CD4-positive, alpha-beta memory T cell (primary cell): ENCODE data around the gene MED15. TPM values are rescaled to one million over a fixed set of nuclear protein-coding genes. Genes with fewer than 3 reads are reported as not detected.

Experiments used
- CTCF ChIA-PET: fragments of 350-600 bp; sonication (Branson Sonifier 250); formaldehyde crosslinking; loops from one replicate; lab custom pipeline; 2021; ENCODE audit warnings: inconsistent platforms; ENCODE audit not compliant: partially characterized antibody; lab: Charles Lee
- POLR2A ChIA-PET: fragments of 350-600 bp; sonication (Branson Sonifier 250); formaldehyde crosslinking; loops from one replicate; lab custom pipeline; 2021; ENCODE audit not compliant: partially characterized antibody; lab: Charles Lee
- DNase-seq, 5 donors: peaks; one replicate each; pipeline versions ENCODE4 v3.0.0 to v3.0.0-alpha.2; 2020 to 2022; ENCODE audit warnings: mixed read lengths in 1 of 5
- H3K27ac ChIP-seq: one replicate; pipeline ENCODE4 v1.7.0; 2013; ENCODE audit warnings: low read depth, low read length
- H3K27me3 ChIP-seq: 2 replicates; pipeline ENCODE4 v1.7.0; 2013; ENCODE audit warnings: mild to moderate bottlenecking, low read length, moderate library complexity; ENCODE audit not compliant: insufficient read depth
- H3K36me3 ChIP-seq: 2 replicates; pipeline ENCODE4 v1.7.0; 2013; ENCODE audit warnings: mild to moderate bottlenecking, low read length, moderate library complexity; ENCODE audit not compliant: insufficient read depth
- H3K4me1 ChIP-seq: 2 replicates; pipeline ENCODE4 v1.7.0; 2013; ENCODE audit warnings: mild to moderate bottlenecking, low read length, moderate library complexity; ENCODE audit not compliant: insufficient read depth
- H3K4me3 ChIP-seq, 2 donors: one replicate each; pipeline ENCODE4 v1.7.0; 2013; ENCODE audit warnings: low read length in 2 of 2, mild to moderate bottlenecking in 1 of 2
- H3K9me3 ChIP-seq, 2 donors: one replicate each; pipeline ENCODE4 v1.7.0; 2013; ENCODE audit warnings: low read length in 2 of 2, control low read depth in 1 of 2; ENCODE audit not compliant: control insufficient read depth in 1 of 2
- H3K27ac Mint-ChIP-seq, 7 donors: one replicate each; pipeline ENCODE4 v1.8.0; 2020 to 2021; ENCODE audit warnings: mixed read lengths in 7 of 7, mild to moderate bottlenecking in 6 of 7, inconsistent platforms in 3 of 7, moderate library complexity in 3 of 7
- H3K27me3 Mint-ChIP-seq, 2 donors: one replicate each; pipeline ENCODE4 v1.8.0; 2020 to 2021; ENCODE audit warnings: mixed read lengths in 2 of 2
- H3K36me3 Mint-ChIP-seq, 2 donors: one replicate each; pipeline ENCODE4 v1.8.0; 2020 to 2021; ENCODE audit warnings: mixed read lengths in 2 of 2, inconsistent platforms in 1 of 2, mild to moderate bottlenecking in 1 of 2
- H3K4me1 Mint-ChIP-seq, 4 donors: one replicate each; pipeline ENCODE4 v1.8.0; 2020 to 2021; ENCODE audit warnings: mixed read lengths in 4 of 4, mild to moderate bottlenecking in 1 of 4
- H3K4me3 Mint-ChIP-seq, 8 donors: one replicate each; pipeline ENCODE4 v1.8.0; 2020 to 2021; ENCODE audit warnings: mixed read lengths in 8 of 8, mild to moderate bottlenecking in 7 of 8, moderate library complexity in 6 of 8, inconsistent platforms in 3 of 8
- H3K9me3 Mint-ChIP-seq, 8 donors: one replicate each; pipeline ENCODE4 v1.8.0; 2020 to 2021; ENCODE audit warnings: mixed read lengths in 8 of 8, mild to moderate bottlenecking in 5 of 8, inconsistent platforms in 3 of 8, moderate library complexity in 1 of 8
- intact Hi-C: fragments of 100-400 bp; cut with micrococcal nuclease; formaldehyde crosslinking; loops from one replicate; pipeline ENCODE4 v1.15.1; 2023
- polyA plus RNA-seq, 2 donors: library from polyadenylated mRNA; unstranded; fragments of 300-500 nt; fragmentation: Illumina TruSeq; gene quantifications; one replicate each; pipeline ENCODE4 v1.2.3, GENCODE V29; 2021
- total RNA-seq, 2 experiments: library from RNA; stranded (reverse); gene quantifications; one replicate each; pipeline ENCODE4 v1.2.3, GENCODE V29; 2021

MED15 gene
- total and polyA plus RNA-seq, 4 experiments from 2014 or later: 15.6 to 237 (median 156) TPM

DNA sequence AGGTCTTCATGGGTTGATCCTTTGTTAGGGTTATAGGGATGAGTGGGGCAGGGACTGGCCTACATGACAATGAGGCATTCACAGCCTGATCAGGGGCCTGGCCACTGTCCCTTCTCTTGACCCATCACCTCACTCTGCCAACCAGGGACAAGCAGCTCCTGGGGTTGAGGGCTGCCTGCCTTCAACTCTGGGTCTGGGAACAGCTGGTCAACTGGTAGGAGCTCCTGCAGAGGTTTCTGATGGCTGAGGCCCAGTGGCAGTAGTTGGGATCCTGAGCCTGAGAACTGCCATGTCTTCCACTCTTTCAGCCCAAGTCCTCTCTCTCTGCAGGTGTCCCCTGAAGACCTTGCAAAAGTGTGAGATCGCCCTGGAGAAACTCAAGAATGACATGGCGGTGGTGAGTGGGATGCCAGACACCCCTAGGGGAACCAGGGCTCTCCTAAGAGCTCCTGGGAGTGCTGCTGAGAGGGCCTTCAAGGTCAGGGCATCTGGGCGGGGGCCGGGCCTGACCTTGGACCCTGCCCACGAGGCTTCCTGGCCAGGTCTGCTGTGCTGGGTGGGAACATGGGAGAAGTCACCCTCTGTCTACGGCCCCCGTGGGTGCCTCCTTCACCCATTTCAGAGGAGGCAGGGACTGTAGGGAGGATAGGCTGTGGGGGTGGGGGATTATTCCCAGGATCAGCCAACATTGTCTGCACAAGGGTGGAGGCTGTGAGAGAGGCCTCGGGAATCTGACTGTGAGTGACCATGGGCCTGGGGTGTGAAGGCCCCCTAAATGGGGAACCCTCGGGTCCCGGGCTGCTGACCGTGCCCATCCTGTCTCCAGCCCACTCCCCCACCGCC is 76.8 kb downstream of the MED15 start:
- Mint-ChIP-seq H3K27ac (peak overlapping the region in 2 of 7 donors; percentile 13 to 15), H3K4me3 (no peak overlapping the region), H3K4me1 (peaks cover 3 to 29% (median 12%) of the 10 kb centered on the region in 4 donors), H3K9me3 (peaks cover 0 to 1% (median 0%) of the 10 kb centered on the region in 8 donors), H3K27me3 (no peaks in the 10 kb centered on the region), H3K36me3 (peaks cover 24 to 65% of the 10 kb centered on the region in 2 donors)
- no peak for DNase-seq
- Histone ChIP-seq H3K4me3 (no peak overlapping the region), H3K27ac (no peak overlapping the region), H3K27me3 (no peaks in the 10 kb centered on the region), H3K9me3 (no peaks in the 10 kb centered on the region), H3K36me3 (peaks cover 70% of the 10 kb centered on the region), H3K4me1 (peaks cover 11% of the 10 kb centered on the region)
- CTCF ChIA-PET: no interaction called here
- POLR2A ChIA-PET: interaction anchor here (6.0 kb wide), 1 partner anchor 16 kb away, joined by 49 read pairs; no protein-coding TSS in a partner anchor
- intact Hi-C loops: no loop called here

DNA sequence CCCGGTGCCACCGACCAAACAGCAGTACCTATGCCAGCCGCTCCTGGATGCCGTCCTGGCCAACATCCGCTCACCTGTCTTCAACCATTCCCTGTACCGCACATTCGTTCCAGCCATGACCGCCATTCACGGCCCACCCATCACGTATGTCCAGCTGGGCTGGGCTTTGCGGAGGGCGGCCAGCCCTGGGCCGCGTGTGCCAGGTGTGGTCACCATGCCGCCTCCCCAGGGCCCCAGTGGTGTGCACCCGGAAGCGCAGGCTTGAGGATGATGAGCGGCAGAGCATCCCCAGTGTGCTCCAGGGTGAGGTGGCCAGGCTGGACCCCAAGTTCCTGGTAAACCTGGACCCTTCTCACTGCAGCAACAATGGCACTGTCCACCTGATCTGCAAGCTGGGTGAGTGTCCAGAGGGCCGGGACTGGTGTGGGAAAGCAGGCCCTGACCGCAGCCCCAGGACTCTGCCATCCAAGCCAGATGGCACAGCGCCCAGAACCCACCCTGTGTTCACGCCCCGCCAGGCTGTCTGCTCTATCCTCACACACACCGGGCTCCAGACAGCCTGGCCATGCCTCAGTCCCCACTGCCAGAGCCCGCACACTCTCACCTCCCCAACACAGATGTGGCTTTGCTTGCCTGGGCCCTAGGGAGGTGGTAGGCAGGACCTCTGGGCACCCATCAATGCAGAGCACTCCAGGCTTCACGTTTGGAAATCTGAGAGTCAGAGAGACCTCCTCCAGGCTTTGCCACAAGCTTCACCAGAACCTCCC is 77.6 kb downstream of the MED15 start:
- H3K27ac ChIP-seq: no peak overlapping the region
- DNase-seq: no peak
- H3K4me1 Mint-ChIP-seq: peaks cover 0 to 21% (median 10%) of the 10 kb centered on the region in 4 donors

GRCh38 chr22:20585639-20586402 is 78.4 kb downstream of the MED15 start:
- intact Hi-C loops: no loop called here
- Mint-ChIP-seq H3K4me3 (no peak overlapping the region), H3K9me3 (no peaks in the 10 kb centered on the region), H3K27me3 (no peaks in the 10 kb centered on the region), H3K27ac (no peak overlapping the region), H3K36me3 (peaks cover 15 to 51% of the 10 kb centered on the region in 2 donors), H3K4me1 (peaks cover 0 to 13% (median 3%) of the 10 kb centered on the region in 4 donors)
- no peak overlapping the region for H3K27ac ChIP-seq
- no peaks in the 10 kb centered on the region for H3K4me1 ChIP-seq
- no peak for DNase-seq
- CTCF ChIA-PET: interaction anchor here (0.7 to 1.2 kb wide), 2 partner anchors 13 to 21 kb away, joined by 3 to 7 read pairs; no protein-coding TSS in a partner anchor
- no peaks in the 10 kb centered on the region for H3K27me3 ChIP-seq
- no peak overlapping the region for H3K4me3 ChIP-seq
- POLR2A ChIA-PET: no interaction called here
- no peaks in the 10 kb centered on the region for H3K9me3 ChIP-seq
- peaks cover 61% of the 10 kb centered on the region for H3K36me3 ChIP-seq

More for the DNA sequence above, 77.6 kb downstream of the MED15 start:
- H3K36me3 Mint-ChIP-seq: peaks cover 22 to 58% of the 10 kb centered on the region in 2 donors
- intact Hi-C loops: no loop called here
- Histone ChIP-seq H3K4me1 (peaks cover 7% of the 10 kb centered on the region), H3K27me3 (no peaks in the 10 kb centered on the region), H3K4me3 (no peak overlapping the region), H3K36me3 (peaks cover 63% of the 10 kb centered on the region), H3K9me3 (no peaks in the 10 kb centered on the region)
- no peaks in the 10 kb centered on the region for H3K9me3 Mint-ChIP-seq
- H3K4me3 Mint-ChIP-seq: no peak overlapping the region
- CTCF ChIA-PET: interaction anchor here (0.7 to 1.2 kb wide), 2 partner anchors 13 to 21 kb away, joined by 3 to 7 read pairs; no protein-coding TSS in a partner anchor
- H3K27ac Mint-ChIP-seq: peak overlapping the region in 1 of 7 donors; percentile 10
- no peaks in the 10 kb centered on the region for H3K27me3 Mint-ChIP-seq
- POLR2A ChIA-PET: no interaction called here

- peaks cover 15 to 48% of the 10 kb centered on the region in 2 donors for H3K36me3 Mint-ChIP-seq
- H3K27ac Mint-ChIP-seq: no peak overlapping the region
- intact Hi-C loops: no loop called here
- Histone ChIP-seq H3K27me3 (no peaks in the 10 kb centered on the region), H3K36me3 (peaks cover 57% of the 10 kb centered on the region), H3K9me3 (no peaks in the 10 kb centered on the region), H3K4me1 (no peaks in the 10 kb centered on the region), H3K4me3 (no peak overlapping the region), H3K27ac (no peak overlapping the region)
- CTCF ChIA-PET: interaction anchor here (1.2 kb wide), 1 partner anchor 14 kb away, joined by 7 read pairs; no protein-coding TSS in a partner anchor
- no peak for DNase-seq
- H3K4me3 Mint-ChIP-seq: no peak overlapping the region
- H3K27me3 Mint-ChIP-seq: no peaks in the 10 kb centered on the region
- POLR2A ChIA-PET: no interaction called here
- peaks cover 0 to 7% (median 5%) of the 10 kb centered on the region in 4 donors for H3K4me1 Mint-ChIP-seq
- H3K9me3 Mint-ChIP-seq: no peaks in the 10 kb centered on the region
Observed at GRCh38 chr22:20586403-20586745, 79.0 kb downstream of the MED15 start.

DNA sequence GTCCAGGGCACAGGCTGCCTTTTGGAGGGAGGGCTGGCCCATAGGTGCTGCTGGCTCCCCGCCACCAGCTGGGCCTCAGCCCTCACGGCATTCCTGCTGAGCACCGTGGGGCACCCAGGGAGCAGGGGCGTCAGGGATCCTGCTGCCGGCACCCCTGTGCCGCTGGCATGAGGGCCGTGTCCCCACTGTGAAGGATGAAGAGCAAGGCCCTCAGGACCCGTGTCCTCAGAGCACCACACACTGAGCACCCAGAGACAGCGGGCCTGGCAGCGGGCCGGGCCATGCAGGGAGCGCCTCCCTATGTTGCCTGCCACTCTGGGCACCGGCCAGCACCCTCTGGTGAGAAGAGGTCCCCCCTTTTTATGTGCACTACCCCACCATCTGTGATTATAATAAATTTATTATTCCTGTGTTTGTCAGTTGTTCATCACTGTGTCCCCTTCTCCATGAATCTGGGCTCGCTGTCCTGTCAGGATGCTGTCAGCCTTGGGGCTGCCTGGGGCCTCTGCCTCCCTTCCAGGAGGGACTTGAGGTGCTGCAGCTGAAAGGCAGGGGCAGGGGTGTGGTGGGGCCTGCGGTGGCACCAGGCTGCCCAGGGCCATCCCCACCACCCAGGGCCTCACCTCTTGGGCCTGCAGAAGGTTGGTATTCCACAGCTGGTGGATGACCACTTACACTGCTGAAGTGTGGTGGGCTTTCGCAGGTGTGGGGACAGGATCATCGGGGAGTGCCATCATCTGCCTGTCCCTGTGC is 80.0 kb downstream of the MED15 start:
- intact Hi-C loops: no loop called here
- Histone ChIP-seq H3K4me3 (no peak overlapping the region), H3K36me3 (peaks cover 48% of the 10 kb centered on the region), H3K4me1 (no peaks in the 10 kb centered on the region), H3K27ac (no peak overlapping the region), H3K9me3 (no peaks in the 10 kb centered on the region), H3K27me3 (no peaks in the 10 kb centered on the region)
- H3K27me3 Mint-ChIP-seq: no peaks in the 10 kb centered on the region
- no peaks in the 10 kb centered on the region for H3K9me3 Mint-ChIP-seq
- H3K27ac Mint-ChIP-seq: peak overlapping the region in 1 of 7 donors; percentile 40
- CTCF ChIA-PET: no interaction called here
- POLR2A ChIA-PET: interaction anchor here (0.6 kb wide), 1 partner anchor 11 kb away, joined by 3 read pairs; no protein-coding TSS in a partner anchor
- peaks cover 15 to 44% of the 10 kb centered on the region in 2 donors for H3K36me3 Mint-ChIP-seq
- peaks cover 0 to 5% (median 4%) of the 10 kb centered on the region in 4 donors for H3K4me1 Mint-ChIP-seq
- H3K4me3 Mint-ChIP-seq: no peak overlapping the region
- no peak for DNase-seq

DNA sequence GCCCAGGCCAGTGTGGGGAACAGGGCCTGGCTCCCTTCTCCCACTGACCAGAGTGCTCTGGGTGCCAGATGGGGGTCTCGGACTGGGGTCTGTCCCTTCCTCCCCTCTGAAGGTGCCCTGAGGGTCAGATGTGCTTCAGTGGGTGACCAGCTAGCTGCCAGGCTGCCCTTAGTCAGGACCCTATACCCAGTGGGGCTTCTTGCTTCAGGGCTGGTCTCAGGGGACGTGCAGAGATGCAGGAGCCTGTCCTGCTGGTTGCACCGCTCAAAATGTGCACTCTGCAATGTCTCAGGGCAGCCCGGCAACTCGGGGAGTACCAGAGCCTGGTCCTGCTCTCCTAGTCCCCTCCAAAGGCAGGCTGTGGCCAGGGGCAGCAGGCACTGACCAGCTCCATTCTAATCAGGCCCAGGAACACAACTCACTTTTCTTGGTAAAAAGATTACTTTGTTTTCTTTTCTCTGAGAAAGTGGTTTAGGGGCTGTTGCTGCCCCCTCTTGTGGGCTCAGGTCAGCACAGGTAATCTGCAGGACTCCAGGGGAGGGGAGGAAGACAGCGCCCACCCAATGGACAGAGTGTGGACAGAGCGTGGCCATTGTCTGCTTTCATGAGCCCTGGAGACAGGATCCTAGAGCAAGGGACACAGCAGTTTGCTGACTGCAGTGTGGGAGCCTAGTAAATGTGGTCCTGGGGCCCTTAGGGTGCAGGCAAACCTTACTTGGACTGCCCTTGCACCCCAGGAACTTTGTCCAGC is 80.9 kb downstream of the MED15 start:
- Mint-ChIP-seq H3K36me3 (peaks cover 15 to 38% of the 10 kb centered on the region in 2 donors), H3K9me3 (no peaks in the 10 kb centered on the region), H3K27ac (peak overlapping the region in 4 of 7 donors; percentile 3 to 68 (median 41)), H3K4me1 (peaks cover 2 to 8% (median 5%) of the 10 kb centered on the region in 4 donors), H3K4me3 (no peak overlapping the region), H3K27me3 (no peaks in the 10 kb centered on the region)
- Histone ChIP-seq H3K4me1 (no peaks in the 10 kb centered on the region), H3K27me3 (no peaks in the 10 kb centered on the region), H3K9me3 (no peaks in the 10 kb centered on the region), H3K36me3 (peaks cover 41% of the 10 kb centered on the region), H3K4me3 (no peak overlapping the region), H3K27ac (no peak overlapping the region)
- no peak for DNase-seq
- intact Hi-C loops: loop anchor here (2.0 kb wide), 1 partner anchor 23 kb away; no protein-coding TSS in a partner anchor
- ChIA-PET POLR2A (interaction anchor here (1.0 to 1.6 kb wide), 3 partner anchors 16 to 36 kb away, joined by 3 to 4 read pairs (median 3); no protein-coding TSS in a partner anchor), CTCF (no interaction called here)
